Fibroblast of lung (primary cell): ENCODE results near the gene WEE2. TPM values are rescaled to one million over a fixed set of nuclear protein-coding genes. Genes with fewer than 3 reads are reported as not detected.

Experiments used
- DNase-seq, 2 donors: peaks; one replicate each; pipeline versions ENCODE4 v3.0.0 to v3.0.0-alpha.2; 2010; ENCODE audit warnings: low read depth in 2 of 2
- H2AFZ ChIP-seq: 2 replicates; pipeline ENCODE4 v1.5.1; 2012; ENCODE audit warnings: low read length, control low read depth, inconsistent platforms
- H3K27ac ChIP-seq: 2 replicates; pipeline ENCODE4 v1.5.1; 2011; ENCODE audit warnings: low read length, control low read depth; ENCODE audit not compliant: insufficient read depth
- H3K27me3 ChIP-seq: 2 replicates; pipeline ENCODE4 v1.5.1; 2011; ENCODE audit warnings: mild to moderate bottlenecking, low read length; ENCODE audit not compliant: control insufficient read depth, insufficient read depth
- H3K36me3 ChIP-seq: 2 replicates; pipeline ENCODE4 v1.5.1; 2011; ENCODE audit warnings: low read length; ENCODE audit not compliant: control insufficient read depth, insufficient read depth
- H3K4me1 ChIP-seq: 2 replicates; pipeline ENCODE4 v1.5.1; 2011; ENCODE audit warnings: low read length; ENCODE audit not compliant: control insufficient read depth, insufficient read depth; ENCODE audit errors: extremely low read depth
- H3K4me2 ChIP-seq: 2 replicates; pipeline ENCODE4 v1.5.1; 2011; ENCODE audit warnings: low read length, control low read depth; ENCODE audit not compliant: insufficient read depth; ENCODE audit errors: extremely low read depth
- H3K4me3 ChIP-seq, 4 experiments: fragments of 200-600 bp in 1 of 4; sonication (generic) in 1 of 4; replicated peaks in 1 of 4; 2 replicates each; pipeline ENCODE4 v1.5.1; 2011 to 2016; ENCODE audit warnings: low read length in 4 of 4, low read depth in 3 of 4, mild to moderate bottlenecking in 3 of 4, control low read depth in 2 of 4, inconsistent platforms in 1 of 4, mixed read lengths in 1 of 4; ENCODE audit not compliant: insufficient read depth in 1 of 4; ENCODE audit errors: control extremely low read depth in 1 of 4
- H3K79me2 ChIP-seq: 2 replicates; pipeline ENCODE4 v1.5.1; 2012; ENCODE audit warnings: mild to moderate bottlenecking, low read length, inconsistent platforms; ENCODE audit not compliant: control insufficient read depth, insufficient read depth
- H3K9ac ChIP-seq: 2 replicates; pipeline ENCODE4 v1.5.1; 2011; ENCODE audit warnings: mild to moderate bottlenecking, low read length, control low read depth; ENCODE audit not compliant: insufficient read depth
- H3K9me3 ChIP-seq: 2 replicates; pipeline ENCODE4 v1.5.1; 2012; ENCODE audit warnings: low read depth, low read length; ENCODE audit not compliant: control insufficient read depth, insufficient read depth
- H4K20me1 ChIP-seq: 2 replicates; pipeline ENCODE4 v1.5.1; 2011; ENCODE audit warnings: low read length; ENCODE audit not compliant: control insufficient read depth, insufficient read depth; ENCODE audit errors: extremely low read depth
- CTCF ChIP-seq, 2 donors: IDR thresholded peaks in 1 of 2; conservative IDR thresholded peaks in 1 of 2; 1 replicate in 1 of 2; 2 replicates in 1 of 2; pipeline ENCODE4 v1.5.1; 2011 to 2012; ENCODE audit warnings: low read length in 2 of 2, control low read depth in 1 of 2, inconsistent platforms in 1 of 2, low read depth in 1 of 2, mild to moderate bottlenecking in 1 of 2
- EZH2 ChIP-seq: IDR thresholded peaks from 2 replicates; pipeline ENCODE4 v1.5.1; 2012; ENCODE audit warnings: low read length, control low read depth, mild to moderate bottlenecking; ENCODE audit errors: missing control alignments
- polyA plus RNA-seq, 2 donors: library from polyadenylated mRNA; depleted of rRNA in 1 of 2; stranded (reverse) in 1 of 2; unstranded in 1 of 2; fragments of >200 nt; gene quantifications; 2 replicates each; pipeline ENCODE4 v1.2.1, GENCODE V29; 2011 to 2012; ENCODE audit warnings: missing spikeins in 1 of 2
- total RNA-seq: library from RNA; depleted of rRNA; stranded (reverse); fragments of >200 nt; gene quantifications from 2 replicates; pipeline ENCODE4 v1.2.1, GENCODE V29; 2014

WEE2 gene
- total and polyA plus RNA-seq, 2 donors (not counting 1 experiment from before 2014, with no cell fraction given), result not detected

- DNase-seq, result no peak
- Histone ChIP-seq H4K20me1 (no peaks in the 10 kb centered on the region), H3K79me2 (no peaks in the 10 kb centered on the region), H3K36me3 (peaks cover 2% of the 10 kb centered on the region), H3K4me2 (no peak overlapping the region), H3K9me3 (no peaks in the 10 kb centered on the region), H3K27me3 (no peaks in the 10 kb centered on the region), H3K4me3 (no peak overlapping the region), H3K4me1 (no peaks in the 10 kb centered on the region), H3K27ac (no peak overlapping the region), H3K9ac (no peak overlapping the region), H2AFZ (no peak overlapping the region)
- TF ChIP-seq EZH2 (no peak), CTCF (conservative IDR thresholded peaks at IDR 0.05 in 1 of 2, IDR thresholded peaks at IDR 0.05 in 1 of 2; ENCODE audit: low read depth in 1 of 2, low read length in 2 of 2) (no peak)
Observed at GRCh38 chr7:141666071-141666470, 42.1 kb upstream of the WEE2 start.

GRCh38 chr7:141668853-141669252, 39.3 kb upstream of the WEE2 start:
- Histone ChIP-seq H4K20me1 (no peaks in the 10 kb centered on the region), H2AFZ (no peak overlapping the region), H3K9ac (no peak overlapping the region), H3K9me3 (no peaks in the 10 kb centered on the region), H3K4me1 (no peaks in the 10 kb centered on the region), H3K27ac (no peak overlapping the region), H3K79me2 (no peaks in the 10 kb centered on the region), H3K4me2 (no peak overlapping the region), H3K36me3 (no peaks in the 10 kb centered on the region), H3K4me3 (no peak overlapping the region), H3K27me3 (no peaks in the 10 kb centered on the region)
- no peak for DNase-seq
- TF ChIP-seq EZH2, result no peak
- no peak for TF ChIP-seq CTCF (conservative IDR thresholded peaks at IDR 0.05 in 1 of 2, IDR thresholded peaks at IDR 0.05 in 1 of 2; ENCODE audit: low read depth in 1 of 2, low read length in 2 of 2)

- H3K4me2 ChIP-seq, result no peak overlapping the region
- H3K36me3 ChIP-seq, result no peaks in the 10 kb centered on the region
- H4K20me1 ChIP-seq, result no peaks in the 10 kb centered on the region
- H3K27ac ChIP-seq, result no peak overlapping the region
- no peaks in the 10 kb centered on the region for H3K4me1 ChIP-seq
- no peaks in the 10 kb centered on the region for H3K9me3 ChIP-seq
- H3K79me2 ChIP-seq, result no peaks in the 10 kb centered on the region
- H3K9ac ChIP-seq, result no peak overlapping the region
- H2AFZ ChIP-seq, result no peak overlapping the region
- no peak for DNase-seq
- TF ChIP-seq CTCF (conservative IDR thresholded peaks at IDR 0.05 in 1 of 2, IDR thresholded peaks at IDR 0.05 in 1 of 2; ENCODE audit: low read depth in 1 of 2, low read length in 2 of 2), result no peak
- no peak for TF ChIP-seq EZH2
- H3K27me3 ChIP-seq, result no peaks in the 10 kb centered on the region
- H3K4me3 ChIP-seq, result no peak overlapping the region
Observed at GRCh38 chr7:141671705-141672496, 36.3 kb upstream of the WEE2 start.
